GM13976 (cell line): ENCODE results near the gene METTL2A.
"Not testable (repeated sequence)": the region's sequence is repeated elsewhere in the genome, so short reads cannot be mapped to it uniquely, and the experiment has no call there.

ENCODE experiments used
- DNase-seq: peaks from one replicate; pipeline ENCODE4 v3.0.0; 2012; ENCODE audit warnings: low spot score
- CTCF ChIP-seq: IDR thresholded peaks from 2 replicates; pipeline ENCODE4 v1.5.1; 2012; ENCODE audit warnings: borderline replicate concordance, mild to moderate bottlenecking; ENCODE audit not compliant: insufficient read depth; ENCODE audit errors: extremely low read depth, missing control alignments, control extremely low read depth
- in situ Hi-C: fragments of 300-500 bp; cut with MboI; formaldehyde crosslinking; loops from one replicate; pipeline ENCODE4 v1.12.0; 2022; ENCODE audit warnings: low sequenced_read_pairs, mixed read lengths, inconsistent platforms; ENCODE audit not compliant: unreplicated experiment

METTL2A gene

DNA sequence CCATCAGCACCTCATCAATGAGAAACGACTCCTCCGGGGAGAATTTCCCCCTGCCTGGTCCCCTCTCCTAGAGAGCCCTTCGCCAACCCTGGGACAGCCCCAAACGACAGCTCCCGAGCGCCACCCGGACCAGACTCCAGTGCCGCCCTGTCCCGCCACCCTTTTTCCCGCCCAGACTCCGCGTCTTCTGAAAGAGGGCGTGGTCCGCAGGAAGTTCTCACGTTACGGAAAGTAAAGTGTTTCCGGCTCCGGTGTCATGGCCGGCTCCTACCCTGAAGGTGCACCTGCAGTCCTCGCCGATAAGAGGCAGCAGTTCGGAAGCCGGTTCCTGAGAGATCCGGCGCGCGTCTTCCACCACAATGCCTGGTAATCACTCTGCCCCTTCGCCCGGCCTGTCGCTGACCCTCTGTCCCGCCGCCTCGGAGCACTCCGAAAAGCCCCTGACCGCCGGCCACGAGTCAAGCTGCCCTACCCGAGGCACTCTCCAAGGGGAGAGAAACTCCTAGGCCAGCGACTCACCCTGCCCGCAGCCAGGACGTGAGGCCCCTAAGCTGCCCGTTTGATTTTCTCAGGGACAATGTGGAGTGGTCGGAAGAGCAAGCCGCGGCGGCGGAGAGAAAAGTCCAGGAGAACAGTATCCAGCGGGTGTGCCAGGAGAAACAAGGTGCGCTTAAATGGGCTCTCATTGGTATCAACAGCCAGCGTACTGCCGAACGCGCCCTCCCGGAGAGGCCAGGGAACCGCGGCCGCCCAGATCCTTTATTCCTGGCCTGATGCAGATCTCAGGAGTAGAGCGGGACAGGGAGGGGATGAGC, at the start of gene METTL2A:
Gene METTL2A (plus strand): TSS at position 251 of the 815 bp plus-strand sequence. CDS start 6 bp downstream, at position 257.
- peak; percentile 83 for DNase-seq

DNA sequence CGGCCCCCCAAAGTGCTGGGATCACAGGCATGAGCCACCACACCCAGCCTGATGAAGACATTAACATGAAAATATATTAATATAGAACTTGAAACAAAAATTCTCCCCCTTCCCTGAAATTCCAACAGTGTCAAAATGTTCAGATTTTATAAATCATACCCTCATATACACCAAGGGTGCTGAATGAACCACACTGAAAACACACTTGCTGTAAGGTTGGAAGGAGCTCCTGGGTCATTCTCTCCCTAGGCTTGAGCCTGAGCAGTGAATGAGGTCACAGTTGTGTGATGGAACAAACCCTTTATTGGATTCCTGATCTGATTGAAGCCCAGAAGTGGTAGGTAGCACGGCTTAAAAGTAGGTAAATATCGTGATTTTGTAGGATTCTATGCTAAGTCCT, 43.4 kb upstream of the METTL2A start, which contains the start of gene EFCAB3:
Gene EFCAB3 (plus strand): TSS at position 301 of the 400 bp plus-strand sequence. CDS start 2,427 bp downstream, outside the sequence.
- TF ChIP-seq CTCF = no peak
- in situ Hi-C loops = no loop called here
- DNase-seq = no peak

More for the DNA sequence above, at the start of gene METTL2A:
- TF ChIP-seq CTCF = peak; percentile 45
- in situ Hi-C loops = not testable (repeated sequence)

DNA sequence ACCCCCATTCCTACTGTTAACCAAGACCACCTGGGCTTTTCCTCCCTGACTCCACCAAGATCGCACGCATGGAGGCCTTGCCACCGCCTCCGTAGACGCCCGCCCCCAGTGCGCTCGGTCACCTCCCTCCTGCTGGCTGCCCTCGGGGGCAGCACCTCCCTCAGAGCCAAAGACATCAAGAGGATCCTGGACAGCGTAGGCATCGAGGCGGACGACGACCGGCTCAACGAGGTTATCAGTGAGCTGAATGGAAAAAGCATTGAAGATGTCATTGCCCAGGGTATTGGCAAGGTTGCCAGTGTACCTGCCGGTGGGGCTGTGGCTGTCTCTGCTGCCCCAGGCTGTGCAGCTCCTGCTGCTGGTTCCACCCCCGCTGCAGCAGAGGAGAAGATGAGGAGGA, 42.1 kb upstream of the METTL2A start:
- in situ Hi-C loops = no loop called here
- DNase-seq = no peak

DNA sequence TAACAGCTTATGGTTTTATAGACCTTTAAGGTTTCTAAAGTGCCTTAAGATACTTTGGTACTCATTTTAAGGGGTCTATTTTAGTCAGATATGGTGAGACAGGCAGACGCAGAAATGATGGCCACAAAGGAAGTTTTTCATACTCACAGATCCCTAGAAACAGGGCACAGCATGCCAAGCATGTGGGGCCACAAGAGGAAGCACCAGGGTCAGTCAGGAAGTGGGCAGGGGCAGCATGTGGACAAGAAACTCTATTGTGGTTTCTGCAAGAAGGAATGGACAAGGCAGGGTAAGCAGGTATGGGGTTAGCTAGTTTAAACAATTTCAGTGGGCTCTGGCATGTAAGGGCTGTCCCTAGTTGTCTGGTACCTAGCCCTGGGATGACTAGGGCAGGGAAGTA, 34.8 kb upstream of the METTL2A start:
- no peak for TF ChIP-seq CTCF
- in situ Hi-C loops = no loop called here
- no peak for DNase-seq

More for the DNA sequence above, 42.1 kb upstream of the METTL2A start:
- no peak for TF ChIP-seq CTCF

- TF ChIP-seq CTCF = no peak
- in situ Hi-C loops = no loop called here
- no peak for DNase-seq
Observed at GRCh38 chr17:62392908-62393307, 30.8 kb upstream of the METTL2A start.

DNA sequence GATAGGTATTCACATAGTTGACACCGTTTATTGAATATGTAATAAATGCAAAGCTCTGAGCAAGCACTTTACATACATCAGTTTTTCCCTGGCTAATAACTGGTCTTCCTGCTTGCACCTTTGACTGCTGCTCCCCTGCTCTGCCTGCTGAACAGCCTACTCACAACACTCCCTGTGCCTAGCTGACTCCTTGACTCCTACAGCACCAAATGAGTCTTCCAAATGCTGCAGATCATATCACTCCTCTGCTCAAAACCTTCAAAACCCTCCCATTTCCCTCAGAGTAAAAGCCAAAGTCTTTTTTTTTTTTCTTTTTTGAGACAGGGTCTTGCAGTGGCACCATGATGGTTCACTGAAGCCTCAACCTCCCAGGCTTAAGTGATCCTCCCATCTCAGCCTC, 24.8 kb upstream of the METTL2A start:
- no peak for DNase-seq
- in situ Hi-C loops = no loop called here
- TF ChIP-seq CTCF = no peak
